Choroid plexus epithelial cell (primary cell): ENCODE results near the gene PLA2G6.
A peak's percentile ranks its signal among the peaks of the same experiment; 100 is the strongest.

Experiments
- DNase-seq: peaks from one replicate; pipeline ENCODE4 v3.0.0-alpha.2; 2010; ENCODE audit warnings: low read depth
- H3K4me3 ChIP-seq: 2 replicates; pipeline ENCODE4 v1.5.1; 2011; ENCODE audit warnings: low read depth, mild to moderate bottlenecking, control low read depth, low read length, moderate library complexity
- TF ChIP-seq, protein P1 (sequence below): conservative IDR thresholded peaks from 2 replicates; pipeline ENCODE4 v1.5.1; 2011; ENCODE audit warnings: low read depth, mild to moderate bottlenecking, control low read depth, inconsistent platforms, low read length, moderate library complexity

The PLA2G6 gene

DNA sequence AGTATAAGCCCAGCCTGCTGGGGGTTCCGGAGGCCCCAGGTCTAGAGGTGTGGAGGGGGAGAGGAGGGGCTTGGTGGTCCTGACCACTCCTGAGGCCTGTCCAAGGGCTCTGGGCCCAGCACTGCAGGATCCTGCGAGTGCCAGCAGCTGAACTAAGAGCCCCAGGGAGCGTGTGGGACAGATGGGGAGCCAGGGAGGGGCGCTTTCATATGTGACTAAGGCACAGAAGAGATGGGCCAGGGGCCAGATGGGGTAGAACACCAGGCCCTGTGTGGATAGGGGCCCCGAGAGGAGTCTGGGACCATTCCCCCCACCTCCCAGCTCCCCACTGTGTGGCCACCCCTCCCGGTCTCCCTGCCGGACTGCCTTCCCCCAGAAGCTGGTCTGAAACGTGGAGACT is 38.5 kb upstream of the PLA2G6 start:
- no peak overlapping the region for H3K4me3 ChIP-seq
- no peak for DNase-seq
- TF ChIP-seq, protein P1, sequence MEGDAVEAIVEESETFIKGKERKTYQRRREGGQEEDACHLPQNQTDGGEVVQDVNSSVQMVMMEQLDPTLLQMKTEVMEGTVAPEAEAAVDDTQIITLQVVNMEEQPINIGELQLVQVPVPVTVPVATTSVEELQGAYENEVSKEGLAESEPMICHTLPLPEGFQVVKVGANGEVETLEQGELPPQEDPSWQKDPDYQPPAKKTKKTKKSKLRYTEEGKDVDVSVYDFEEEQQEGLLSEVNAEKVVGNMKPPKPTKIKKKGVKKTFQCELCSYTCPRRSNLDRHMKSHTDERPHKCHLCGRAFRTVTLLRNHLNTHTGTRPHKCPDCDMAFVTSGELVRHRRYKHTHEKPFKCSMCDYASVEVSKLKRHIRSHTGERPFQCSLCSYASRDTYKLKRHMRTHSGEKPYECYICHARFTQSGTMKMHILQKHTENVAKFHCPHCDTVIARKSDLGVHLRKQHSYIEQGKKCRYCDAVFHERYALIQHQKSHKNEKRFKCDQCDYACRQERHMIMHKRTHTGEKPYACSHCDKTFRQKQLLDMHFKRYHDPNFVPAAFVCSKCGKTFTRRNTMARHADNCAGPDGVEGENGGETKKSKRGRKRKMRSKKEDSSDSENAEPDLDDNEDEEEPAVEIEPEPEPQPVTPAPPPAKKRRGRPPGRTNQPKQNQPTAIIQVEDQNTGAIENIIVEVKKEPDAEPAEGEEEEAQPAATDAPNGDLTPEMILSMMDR: no peak

DNA sequence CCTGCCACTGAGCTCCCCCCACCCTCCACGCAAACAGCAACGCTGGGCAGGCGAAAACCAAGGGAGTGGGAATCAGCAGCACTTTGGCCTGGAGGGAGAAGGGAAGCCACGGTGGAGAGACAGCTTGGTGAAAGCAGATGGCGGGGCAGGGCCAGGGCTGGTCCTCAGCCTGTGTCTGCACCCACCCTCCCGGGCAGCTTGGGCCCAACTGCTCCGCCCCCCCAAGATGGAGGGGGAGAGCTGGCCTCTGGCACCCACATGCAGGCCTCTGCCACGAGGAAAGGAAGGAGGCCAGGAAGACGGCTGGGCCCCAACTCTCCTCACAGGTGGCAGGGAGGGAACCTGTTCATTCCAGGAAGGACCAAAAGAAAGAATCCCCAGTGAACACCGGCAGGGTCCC is 38.0 kb upstream of the PLA2G6 start:
- no peak overlapping the region for H3K4me3 ChIP-seq
- TF ChIP-seq, protein P1: no peak
- no peak for DNase-seq

DNA sequence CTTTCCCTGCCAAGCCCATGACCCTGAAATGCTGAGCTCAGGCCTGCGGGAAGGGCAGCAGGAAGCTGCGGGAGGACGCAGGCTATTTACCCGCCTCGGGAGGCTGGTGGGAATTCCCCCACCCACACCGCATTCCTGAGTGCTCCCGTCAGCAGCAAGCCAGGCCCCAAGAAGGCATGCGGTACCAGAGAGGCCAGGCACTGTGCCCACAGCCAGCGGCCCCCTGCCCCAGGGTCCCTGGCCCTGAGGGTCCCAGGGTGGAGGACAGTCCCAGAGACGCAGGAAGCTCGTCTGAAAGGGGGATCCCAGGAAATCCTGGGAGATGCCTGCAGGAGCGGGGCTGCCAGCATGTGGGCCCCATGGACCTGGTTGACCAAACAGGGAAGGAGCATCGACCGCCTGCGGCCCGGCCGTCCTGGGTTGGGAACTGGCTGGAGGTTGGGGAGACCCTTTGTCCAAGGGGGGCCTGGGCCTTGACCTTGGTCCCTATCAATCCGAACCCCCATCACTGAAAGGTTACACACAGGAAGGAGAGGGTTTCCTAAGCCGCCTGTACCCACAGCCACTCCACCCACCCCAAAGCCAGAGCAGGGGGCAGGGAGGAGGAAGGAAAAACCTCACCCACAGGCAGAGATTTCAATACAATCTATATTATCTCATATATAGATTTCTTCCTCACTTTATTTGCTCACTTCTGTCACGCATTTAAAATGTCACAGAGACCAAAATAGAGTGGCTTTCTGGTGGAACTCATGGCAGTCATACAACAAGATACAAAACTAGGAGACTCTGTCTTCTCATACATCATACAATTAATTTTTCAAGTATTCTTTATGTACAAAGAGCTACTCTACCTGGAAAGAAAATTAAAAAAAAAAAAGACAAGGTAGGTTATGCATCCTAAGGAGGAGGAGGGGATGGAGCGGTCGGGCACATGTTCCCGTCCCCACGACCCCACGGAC is 37.3 kb upstream of the PLA2G6 start:
- DNase-seq: peak; percentile 96
- H3K4me3 ChIP-seq: no peak overlapping the region
- TF ChIP-seq, protein P1: no peak

DNA sequence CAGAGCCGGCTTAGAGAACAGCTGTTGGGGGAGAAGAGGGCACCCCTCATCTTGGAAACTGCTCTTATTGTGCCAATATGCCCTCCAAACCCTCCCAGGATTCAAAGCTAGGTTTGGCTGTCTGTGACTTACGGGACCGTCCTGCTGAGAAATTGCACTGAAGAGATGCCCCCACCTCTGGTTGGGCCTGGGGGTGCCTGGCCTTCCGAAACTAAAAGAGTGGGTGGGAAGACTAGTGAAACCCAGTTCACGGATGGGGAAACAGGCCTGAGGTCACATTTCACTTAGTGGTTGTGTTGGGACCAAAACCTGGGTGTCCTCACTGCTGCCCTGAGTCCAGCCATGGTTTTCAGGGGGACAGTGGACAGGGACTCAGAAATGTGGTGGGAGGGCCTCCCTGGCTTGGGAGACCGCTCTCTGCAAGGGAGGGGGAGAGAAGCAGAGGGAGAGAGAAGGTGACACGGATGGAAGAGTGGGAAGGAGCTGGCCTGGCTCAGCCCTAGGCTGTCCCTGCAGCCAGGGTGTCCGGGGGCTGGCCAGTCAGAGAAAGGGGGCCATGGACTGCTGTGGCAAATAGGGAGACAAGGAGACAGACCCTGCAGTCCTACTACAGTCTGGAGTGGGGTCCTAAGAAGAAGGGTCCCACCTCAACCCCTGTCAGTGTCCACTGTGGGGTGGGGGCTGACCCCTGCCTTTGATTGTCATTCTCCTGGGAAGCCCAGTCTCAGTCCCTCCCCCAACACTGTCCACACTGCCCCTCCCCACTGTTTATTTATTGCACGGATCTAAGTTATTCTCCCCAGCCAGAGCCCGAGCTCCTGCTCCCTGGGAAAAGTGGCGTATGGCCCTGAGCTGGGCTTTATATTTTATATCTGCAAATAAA is 33.8 kb upstream of the PLA2G6 start:
- no peak overlapping the region for H3K4me3 ChIP-seq
- TF ChIP-seq, protein P1: no peak
- DNase-seq: no peak

DNA sequence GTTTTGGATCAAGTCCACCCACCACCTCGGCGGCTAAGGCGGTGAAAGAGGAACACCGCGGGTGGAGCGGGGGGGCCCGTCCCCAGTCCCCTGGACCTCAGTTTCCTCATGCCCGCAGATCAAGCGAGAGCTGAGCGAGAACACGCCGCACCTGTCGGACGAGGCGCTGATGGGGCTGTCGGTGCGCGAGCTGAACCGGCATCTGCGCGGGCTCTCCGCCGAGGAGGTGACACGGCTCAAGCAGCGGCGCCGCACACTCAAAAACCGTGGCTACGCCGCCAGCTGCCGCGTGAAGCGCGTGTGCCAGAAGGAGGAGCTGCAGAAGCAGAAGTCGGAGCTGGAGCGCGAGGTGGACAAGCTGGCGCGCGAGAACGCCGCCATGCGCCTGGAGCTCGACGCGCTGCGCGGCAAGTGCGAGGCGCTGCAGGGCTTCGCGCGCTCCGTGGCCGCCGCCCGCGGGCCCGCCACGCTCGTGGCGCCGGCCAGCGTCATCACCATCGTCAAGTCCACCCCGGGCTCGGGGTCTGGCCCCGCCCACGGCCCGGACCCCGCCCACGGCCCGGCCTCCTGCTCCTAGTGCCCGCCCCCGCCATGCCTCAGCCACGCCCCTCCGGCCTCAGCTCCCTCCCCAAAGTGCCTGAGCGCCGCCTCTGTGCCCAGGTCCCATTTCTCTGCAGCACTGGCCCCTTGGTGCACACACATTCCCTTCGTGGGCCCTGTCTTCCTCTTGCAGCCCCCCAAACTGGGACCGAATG is 32.8 kb upstream of the PLA2G6 start:
- TF ChIP-seq, protein P1: peak; percentile 35
- DNase-seq: peak; percentile 75
- peak overlapping the region; percentile 54 for H3K4me3 ChIP-seq

DNA sequence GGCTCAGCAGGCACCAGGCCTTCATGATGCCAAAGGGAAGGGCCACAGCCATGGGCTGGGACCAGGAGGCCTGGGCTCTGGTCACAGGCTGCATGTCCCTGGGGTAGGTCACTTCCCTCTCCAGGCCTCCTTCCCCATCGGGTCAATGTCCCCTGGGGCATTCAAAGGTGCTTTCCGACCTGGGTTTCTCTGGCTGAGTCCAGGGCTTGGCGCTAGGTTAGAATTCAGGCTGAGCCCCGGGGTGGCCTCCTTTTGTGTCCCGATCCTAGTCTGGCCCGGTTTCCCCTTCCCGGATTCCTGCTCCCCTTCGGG is 32.3 kb upstream of the PLA2G6 start:
- no peak for DNase-seq
- TF ChIP-seq, protein P1: no peak
- peak overlapping the region; percentile 54 for H3K4me3 ChIP-seq
